Glutamatergic neuron (in vitro differentiated cells): ENCODE results near the gene ITGB1BP1. TPM values are rescaled to one million over a fixed set of nuclear protein-coding genes. Genes with fewer than 3 reads are reported as not detected.

Experiments
- DNase-seq: peaks from one replicate; pipeline ENCODE4 v3.0.0; 2022
- H3K27ac Mint-ChIP-seq: one replicate; pipeline ENCODE4 v1.8.0; 2020; ENCODE audit warnings: mild to moderate bottlenecking, mixed read lengths, inconsistent platforms; ENCODE audit not compliant: unreplicated experiment
- H3K27me3 Mint-ChIP-seq: one replicate; pipeline ENCODE4 v1.8.0; 2020; ENCODE audit warnings: mild to moderate bottlenecking, moderate library complexity, mixed read lengths, inconsistent platforms; ENCODE audit not compliant: unreplicated experiment
- H3K36me3 Mint-ChIP-seq: one replicate; pipeline ENCODE4 v1.8.0; 2020; ENCODE audit warnings: mild to moderate bottlenecking, mixed read lengths, inconsistent platforms; ENCODE audit not compliant: unreplicated experiment
- H3K4me1 Mint-ChIP-seq: one replicate; pipeline ENCODE4 v1.8.0; 2020; ENCODE audit warnings: mild to moderate bottlenecking, low read depth, mixed read lengths, inconsistent platforms; ENCODE audit not compliant: unreplicated experiment
- H3K4me3 Mint-ChIP-seq: one replicate; pipeline ENCODE4 v1.8.0; 2020; ENCODE audit warnings: mild to moderate bottlenecking, mixed read lengths, inconsistent platforms; ENCODE audit not compliant: unreplicated experiment
- H3K9me3 Mint-ChIP-seq: one replicate; pipeline ENCODE4 v1.8.0; 2020; ENCODE audit warnings: mild to moderate bottlenecking, moderate library complexity, mixed read lengths, inconsistent platforms; ENCODE audit not compliant: unreplicated experiment
- CTCF ChIP-seq: fragments of 200-600 bp; sonication (generic); IDR thresholded peaks from one replicate; pipeline ENCODE4 v1.5.0; 2021; ENCODE audit not compliant: partially characterized antibody, unreplicated experiment
- total RNA-seq: library from RNA; stranded (reverse); fragmentation: NEBNext Ultra II Directional; extraction: Animal tissue kit (Norgen Biotek cat#: 25700); gene quantifications from one replicate; pipeline ENCODE4 v1.2.1, GENCODE V29; 2021; ENCODE audit not compliant: unreplicated experiment

The ITGB1BP1 gene
- total RNA-seq, 1 donor from 2014 or later: 62.7 TPM

GRCh38 chr2:9382604-9383235, 40.6 kb downstream of the ITGB1BP1 start:
- no peaks in the 10 kb centered on the region for H3K36me3 Mint-ChIP-seq
- DNase-seq: no peak
- H3K4me3 Mint-ChIP-seq: no peak overlapping the region
- no peaks in the 10 kb centered on the region for H3K4me1 Mint-ChIP-seq
- no peak for TF ChIP-seq CTCF
- peaks cover 4% of the 10 kb centered on the region for H3K27me3 Mint-ChIP-seq
- no peaks in the 10 kb centered on the region for H3K9me3 Mint-ChIP-seq
- no peak overlapping the region for H3K27ac Mint-ChIP-seq

- H3K9me3 Mint-ChIP-seq: peaks cover 2% of the 10 kb centered on the region
- peaks cover 4% of the 10 kb centered on the region for H3K27me3 Mint-ChIP-seq
- H3K4me3 Mint-ChIP-seq: no peak overlapping the region
- no peak overlapping the region for H3K27ac Mint-ChIP-seq
- no peaks in the 10 kb centered on the region for H3K4me1 Mint-ChIP-seq
- no peaks in the 10 kb centered on the region for H3K36me3 Mint-ChIP-seq
- no peak for TF ChIP-seq CTCF
- no peak for DNase-seq
Measured at GRCh38 chr2:9380702-9381628, 42.4 kb downstream of the ITGB1BP1 start.

- peaks cover 2% of the 10 kb centered on the region for H3K9me3 Mint-ChIP-seq
- DNase-seq: no peak
- no peak for TF ChIP-seq CTCF
- no peaks in the 10 kb centered on the region for H3K4me1 Mint-ChIP-seq
- no peaks in the 10 kb centered on the region for H3K36me3 Mint-ChIP-seq
- no peak overlapping the region for H3K4me3 Mint-ChIP-seq
- no peak overlapping the region for H3K27ac Mint-ChIP-seq
- H3K27me3 Mint-ChIP-seq: peaks cover 4% of the 10 kb centered on the region
Measured at GRCh38 chr2:9379391-9379755, 44.0 kb downstream of the ITGB1BP1 start.

- peaks cover 2% of the 10 kb centered on the region for H3K9me3 Mint-ChIP-seq
- TF ChIP-seq CTCF: no peak
- no peak overlapping the region for H3K4me3 Mint-ChIP-seq
- H3K4me1 Mint-ChIP-seq: no peaks in the 10 kb centered on the region
- H3K27ac Mint-ChIP-seq: no peak overlapping the region
- DNase-seq: peak; percentile 67
- H3K27me3 Mint-ChIP-seq: peaks cover 4% of the 10 kb centered on the region
- H3K36me3 Mint-ChIP-seq: no peaks in the 10 kb centered on the region
Measured at GRCh38 chr2:9378433-9379390, 44.6 kb downstream of the ITGB1BP1 start.
